ENCODE results near the gene GDI2. TPM values are rescaled to one million over a fixed set of nuclear protein-coding genes. Genes with fewer than 3 reads are reported as not detected.

Gene GDI2
- total RNA-seq, 4 donors from 2014 or later, result 228 to 348 (median 312) TPM

GRCh38 chr10:5746197-5746596 lies 67.0 kb downstream of the GDI2 start:
- TF ChIP-seq CTCF (IDR thresholded peaks at IDR 0.05; ENCODE audit: low read depth), result no peak

- TF ChIP-seq CTCF (IDR thresholded peaks at IDR 0.05; ENCODE audit: low read depth), result no peak
These were observed 68.4 kb downstream of the GDI2 start for GRCh38 chr10:5744849-5745248.

GRCh38 chr10:5743736-5744135 lies 69.5 kb downstream of the GDI2 start:
- no peak for TF ChIP-seq CTCF (IDR thresholded peaks at IDR 0.05; ENCODE audit: low read depth)

GRCh38 chr10:5742116-5742515 lies 71.1 kb downstream of the GDI2 start:
- no peak for TF ChIP-seq CTCF (IDR thresholded peaks at IDR 0.05; ENCODE audit: low read depth)

- no peak for TF ChIP-seq CTCF (IDR thresholded peaks at IDR 0.05; ENCODE audit: low read depth)
These were observed 72.0 kb downstream of the GDI2 start for GRCh38 chr10:5741276-5741675.

- TF ChIP-seq CTCF (IDR thresholded peaks at IDR 0.05; ENCODE audit: low read depth), result no peak
These were observed 74.8 kb downstream of the GDI2 start for GRCh38 chr10:5738427-5738826.

- TF ChIP-seq CTCF (IDR thresholded peaks at IDR 0.05; ENCODE audit: low read depth), result no peak
These were observed 75.9 kb downstream of the GDI2 start for GRCh38 chr10:5737352-5737751.

Measured in subcutaneous adipose tissue (tissue), 4 donors.